ES-I3 (cell line): ENCODE results near the gene TP73.

ENCODE experiments used
- H3K36me3 ChIP-seq: 2 replicates; pipeline ENCODE4 v1.6.1; 2013; ENCODE audit warnings: mild to moderate bottlenecking, low read length, control low read depth, moderate library complexity; ENCODE audit not compliant: insufficient read depth
- H3K4me1 ChIP-seq: 2 replicates; pipeline ENCODE4 v1.6.1; 2013; ENCODE audit warnings: mild to moderate bottlenecking, control low read depth, low read length; ENCODE audit not compliant: insufficient read depth
- H3K9ac ChIP-seq: 2 replicates; pipeline ENCODE4 v1.6.1; 2013; ENCODE audit warnings: low read depth, mild to moderate bottlenecking, low read length, moderate library complexity
- H3K9me3 ChIP-seq: 2 replicates; pipeline ENCODE4 v1.6.1; 2013; ENCODE audit warnings: mild to moderate bottlenecking, low read length, moderate library complexity; ENCODE audit not compliant: control insufficient read depth, insufficient read depth

Gene TP73

GRCh38 chr1:3625151-3625907 lies 27.0 kb upstream of the TP73 start:
- no peaks in the 10 kb centered on the region; the same call in 1 of the 2 replicates for H3K4me1 ChIP-seq
- H3K36me3 ChIP-seq: 0 out of 2 replicates have a peak, but pooled peaks cover 3% of the 10 kb centered on the region
- H3K9ac ChIP-seq: peak overlapping the region; percentile 47; the same call in 1 of the 2 replicates
- H3K9me3 ChIP-seq: no peaks in the 10 kb centered on the region

DNA sequence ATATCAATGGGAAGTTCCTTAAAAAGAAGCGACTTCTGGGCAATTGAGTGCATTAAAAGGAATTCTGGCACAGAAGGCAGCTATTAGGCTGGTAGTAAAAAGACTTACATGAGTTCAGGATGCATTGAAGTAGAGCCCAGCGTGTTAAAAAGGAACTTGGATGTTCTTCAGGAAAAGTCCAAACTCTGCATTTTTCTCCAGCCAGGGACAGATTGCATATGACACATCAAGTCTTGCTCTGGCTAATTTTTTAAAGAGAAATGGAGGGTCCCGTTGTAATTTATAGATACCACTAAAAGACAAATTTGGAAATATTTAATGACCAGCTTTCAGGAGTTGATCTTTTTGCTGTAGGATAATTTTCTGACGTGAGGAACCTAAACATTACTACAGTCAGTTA lies 26.3 kb upstream of the TP73 start:
- Histone ChIP-seq H3K36me3 (0 out of 2 replicates have a peak, but pooled peaks cover 3% of the 10 kb centered on the region), H3K9ac (no peak overlapping the region), H3K9me3 (no peaks in the 10 kb centered on the region), H3K4me1 (peaks cover 2% of the 10 kb centered on the region; the same call in 1 of the 2 replicates)

GRCh38 chr1:3627515-3628253 lies 24.6 kb upstream of the TP73 start:
- Histone ChIP-seq H3K36me3 (peaks cover 3% of the 10 kb centered on the region; the same call in 1 of the 2 replicates), H3K4me1 (peaks cover 12% of the 10 kb centered on the region; the same call in 1 of the 2 replicates), H3K9me3 (no peaks in the 10 kb centered on the region), H3K9ac (no peak overlapping the region)

GRCh38 chr1:3628445-3628844 lies 23.9 kb upstream of the TP73 start:
- peaks cover 12% of the 10 kb centered on the region; the same call in 1 of the 2 replicates for H3K4me1 ChIP-seq
- H3K9ac ChIP-seq: no peak overlapping the region
- peaks cover 3% of the 10 kb centered on the region; the same call in 1 of the 2 replicates for H3K36me3 ChIP-seq
- H3K9me3 ChIP-seq: no peaks in the 10 kb centered on the region

DNA sequence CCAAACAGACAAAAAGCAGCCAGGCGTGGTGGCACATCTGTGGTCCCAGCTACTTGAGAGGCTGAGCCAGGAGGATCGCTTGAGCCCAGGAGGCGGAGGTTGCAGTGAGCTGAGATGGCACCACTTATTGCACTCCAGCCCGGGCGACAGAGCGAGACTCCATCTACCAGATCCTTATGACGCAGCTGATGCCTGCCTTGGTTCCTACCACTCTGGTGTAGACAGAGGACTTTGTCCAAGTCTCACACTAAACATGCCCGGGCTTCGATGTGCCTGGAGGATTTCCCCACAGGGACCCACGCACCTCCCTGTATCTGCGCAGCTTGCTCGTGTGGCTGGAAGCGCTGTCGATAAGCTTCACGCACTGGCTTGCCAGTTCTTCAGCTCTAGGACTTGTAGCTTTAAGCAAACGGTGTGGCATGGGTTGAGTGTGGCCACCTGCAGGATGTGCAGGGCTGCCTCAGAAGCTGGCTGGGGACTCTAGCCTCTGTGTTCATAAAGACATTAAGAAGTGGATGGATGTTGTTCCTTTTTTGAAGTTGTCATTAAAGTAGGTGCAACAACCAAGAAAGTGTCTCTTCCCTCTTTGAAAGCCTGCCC lies 22.7 kb upstream of the TP73 start:
- Histone ChIP-seq H3K9me3 (no peaks in the 10 kb centered on the region), H3K9ac (no peak overlapping the region), H3K4me1 (peaks cover 12% of the 10 kb centered on the region; the same call in 1 of the 2 replicates), H3K36me3 (peaks cover 3% of the 10 kb centered on the region; the same call in 1 of the 2 replicates)

- Histone ChIP-seq H3K36me3 (peaks cover 3% of the 10 kb centered on the region; the same call in 1 of the 2 replicates), H3K4me1 (peaks cover 12% of the 10 kb centered on the region; the same call in 1 of the 2 replicates), H3K9me3 (no peaks in the 10 kb centered on the region), H3K9ac (no peak overlapping the region)
These were observed 22.1 kb upstream of the TP73 start for GRCh38 chr1:3630161-3630611.

DNA sequence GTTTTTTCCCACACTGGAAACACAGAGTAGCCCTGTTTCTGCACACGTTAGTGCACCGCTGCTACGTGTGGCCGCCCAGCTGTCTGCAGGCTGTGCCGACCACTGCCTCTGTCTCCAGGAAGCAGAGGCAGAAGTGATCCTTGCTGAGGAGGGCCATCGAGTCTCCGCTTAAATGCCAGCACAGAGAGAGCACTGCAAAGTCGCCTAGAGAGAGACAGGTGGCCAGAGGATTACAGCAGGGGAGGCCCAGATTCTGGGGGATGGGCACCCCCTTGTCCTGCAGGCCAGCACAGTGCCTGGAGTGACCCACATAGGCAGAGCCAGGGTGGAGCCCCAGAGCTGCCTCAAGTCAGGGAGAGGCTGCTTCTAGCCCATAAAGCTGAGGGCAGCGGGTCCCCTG lies 21.4 kb upstream of the TP73 start:
- peaks cover 3% of the 10 kb centered on the region; the same call in 1 of the 2 replicates for H3K36me3 ChIP-seq
- no peaks in the 10 kb centered on the region for H3K9me3 ChIP-seq
- H3K4me1 ChIP-seq: peaks cover 12% of the 10 kb centered on the region; the same call in 1 of the 2 replicates
- H3K9ac ChIP-seq: no peak overlapping the region

GRCh38 chr1:3631320-3632260 lies 20.7 kb upstream of the TP73 start:
- peaks cover 12% of the 10 kb centered on the region; the same call in 1 of the 2 replicates for H3K4me1 ChIP-seq
- H3K36me3 ChIP-seq: peaks cover 3% of the 10 kb centered on the region; the same call in 1 of the 2 replicates
- H3K9ac ChIP-seq: 0 out of 2 replicates have a peak overlapping the region, but pooled peaks have one; percentile 1
- no peaks in the 10 kb centered on the region for H3K9me3 ChIP-seq

DNA sequence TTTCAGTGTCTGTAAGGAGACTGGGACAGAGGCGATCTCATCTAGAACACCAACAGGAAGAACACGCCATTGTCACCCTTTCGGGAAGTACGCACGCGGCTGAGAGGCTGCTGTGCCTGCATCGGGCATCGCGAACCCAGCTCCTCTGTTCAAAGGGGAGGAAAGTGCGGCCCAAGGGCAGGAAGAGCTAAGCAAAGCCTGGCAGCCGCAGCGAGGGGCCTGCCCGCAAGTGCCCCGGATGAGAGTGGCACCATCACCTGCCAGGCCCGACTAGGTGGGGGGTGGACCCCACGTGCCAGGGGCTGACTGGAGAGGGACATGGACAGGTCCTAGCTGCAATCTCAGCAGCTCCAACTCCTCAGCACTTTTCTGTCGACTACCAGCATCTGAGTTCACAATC lies 20.0 kb upstream of the TP73 start:
- Histone ChIP-seq H3K9ac (0 out of 2 replicates have a peak overlapping the region, but pooled peaks have one; percentile 1), H3K9me3 (no peaks in the 10 kb centered on the region), H3K36me3 (peaks cover 3% of the 10 kb centered on the region; the same call in 1 of the 2 replicates), H3K4me1 (peaks cover 12% of the 10 kb centered on the region; the same call in 1 of the 2 replicates)

- H3K9me3 ChIP-seq: no peaks in the 10 kb centered on the region
- H3K4me1 ChIP-seq: peaks cover 12% of the 10 kb centered on the region; the same call in 1 of the 2 replicates
- no peak overlapping the region for H3K9ac ChIP-seq
- peaks cover 3% of the 10 kb centered on the region; the same call in 1 of the 2 replicates for H3K36me3 ChIP-seq
These were observed 19.5 kb upstream of the TP73 start for GRCh38 chr1:3632716-3633343.

- Histone ChIP-seq H3K9ac (no peak overlapping the region), H3K36me3 (peaks cover 7% of the 10 kb centered on the region; the same call in 1 of the 2 replicates), H3K9me3 (no peaks in the 10 kb centered on the region), H3K4me1 (peaks cover 12% of the 10 kb centered on the region; the same call in 1 of the 2 replicates)
These were observed 18.8 kb upstream of the TP73 start for GRCh38 chr1:3633344-3634058.

- H3K9me3 ChIP-seq: no peaks in the 10 kb centered on the region
- H3K36me3 ChIP-seq: peaks cover 7% of the 10 kb centered on the region; the same call in 1 of the 2 replicates
- no peak overlapping the region for H3K9ac ChIP-seq
- H3K4me1 ChIP-seq: peaks cover 12% of the 10 kb centered on the region; the same call in 1 of the 2 replicates
These were observed 18.1 kb upstream of the TP73 start for GRCh38 chr1:3634059-3634800.
